Muscle layer of colon (tissue), 2 donors: ENCODE measurements around the gene DPP4.

Source experiments
- H3K27ac ChIP-seq: one replicate; pipeline ENCODE4 v1.7.0; 2013; ENCODE audit warnings: low read depth, mild to moderate bottlenecking, low read length, moderate library complexity
- H3K27me3 ChIP-seq, 2 donors: one replicate each; pipeline ENCODE4 v1.7.0; 2013; ENCODE audit warnings: low read length in 2 of 2, mild to moderate bottlenecking in 2 of 2; ENCODE audit not compliant: insufficient read depth in 2 of 2, control insufficient read depth in 1 of 2
- H3K36me3 ChIP-seq: one replicate; pipeline ENCODE4 v1.7.0; 2013; ENCODE audit warnings: mild to moderate bottlenecking, low read length; ENCODE audit not compliant: insufficient read depth
- H3K4me1 ChIP-seq: one replicate; pipeline ENCODE4 v1.7.0; 2013; ENCODE audit warnings: mild to moderate bottlenecking, low read length; ENCODE audit not compliant: insufficient read depth
- H3K4me3 ChIP-seq, 2 donors: one replicate each; pipeline ENCODE4 v1.7.0; 2013; ENCODE audit warnings: low read length in 2 of 2, low read depth in 1 of 2, mild to moderate bottlenecking in 1 of 2, moderate library complexity in 1 of 2
- H3K9ac ChIP-seq: one replicate; pipeline ENCODE4 v1.7.0; 2013; ENCODE audit warnings: low read length
- H3K9me3 ChIP-seq: one replicate; pipeline ENCODE4 v1.7.0; 2013; ENCODE audit warnings: mild to moderate bottlenecking, low read length
- donor health status: abdominal sarcoma.
- donor health status: Adenocarcinoma of cecum.

The DPP4 gene

GRCh38 chr2:161995553-161996016, 78.4 kb downstream of the DPP4 start:
- H3K36me3 ChIP-seq: peaks cover 6% of the 10 kb centered on the region
- no peak overlapping the region for H3K4me3 ChIP-seq
- no peaks in the 10 kb centered on the region for H3K4me1 ChIP-seq
- H3K27me3 ChIP-seq: no peaks in the 10 kb centered on the region
- H3K9me3 ChIP-seq: no peaks in the 10 kb centered on the region
- no peak overlapping the region for H3K9ac ChIP-seq
- H3K27ac ChIP-seq: no peak overlapping the region

- Histone ChIP-seq H3K27me3 (no peaks in the 10 kb centered on the region), H3K36me3 (peaks cover 6% of the 10 kb centered on the region), H3K4me3 (no peak overlapping the region), H3K27ac (no peak overlapping the region), H3K4me1 (no peaks in the 10 kb centered on the region), H3K9ac (no peak overlapping the region), H3K9me3 (no peaks in the 10 kb centered on the region)
These were observed 79.1 kb downstream of the DPP4 start for GRCh38 chr2:161994761-161995520.

- Histone ChIP-seq H3K9ac (no peak overlapping the region), H3K9me3 (no peaks in the 10 kb centered on the region), H3K36me3 (peaks cover 6% of the 10 kb centered on the region), H3K27ac (no peak overlapping the region), H3K27me3 (no peaks in the 10 kb centered on the region), H3K4me1 (no peaks in the 10 kb centered on the region), H3K4me3 (no peak overlapping the region)
These were observed 81.5 kb downstream of the DPP4 start for GRCh38 chr2:161992531-161992930.

- H3K36me3 ChIP-seq: peaks cover 6% of the 10 kb centered on the region
- no peak overlapping the region for H3K27ac ChIP-seq
- no peak overlapping the region for H3K9ac ChIP-seq
- no peaks in the 10 kb centered on the region for H3K4me1 ChIP-seq
- no peaks in the 10 kb centered on the region for H3K27me3 ChIP-seq
- H3K9me3 ChIP-seq: no peaks in the 10 kb centered on the region
- H3K4me3 ChIP-seq: no peak overlapping the region
These were observed 82.0 kb downstream of the DPP4 start for GRCh38 chr2:161991991-161992390.

- H3K9me3 ChIP-seq: no peaks in the 10 kb centered on the region
- H3K4me1 ChIP-seq: no peaks in the 10 kb centered on the region
- H3K27ac ChIP-seq: no peak overlapping the region
- H3K27me3 ChIP-seq: no peaks in the 10 kb centered on the region
- peaks cover 6% of the 10 kb centered on the region for H3K36me3 ChIP-seq
- no peak overlapping the region for H3K4me3 ChIP-seq
- no peak overlapping the region for H3K9ac ChIP-seq
These were observed 83.3 kb downstream of the DPP4 start for GRCh38 chr2:161990741-161991140.

- Histone ChIP-seq H3K27ac (no peak overlapping the region), H3K9ac (no peak overlapping the region), H3K9me3 (no peaks in the 10 kb centered on the region), H3K4me3 (no peak overlapping the region), H3K27me3 (no peaks in the 10 kb centered on the region), H3K36me3 (peaks cover 6% of the 10 kb centered on the region), H3K4me1 (no peaks in the 10 kb centered on the region)
These were observed 84.0 kb downstream of the DPP4 start for GRCh38 chr2:161990036-161990435.

- no peak overlapping the region for H3K4me3 ChIP-seq
- no peak overlapping the region for H3K27ac ChIP-seq
These were observed 85.4 kb downstream of the DPP4 start for GRCh38 chr2:161988589-161988988.

GRCh38 chr2:161987311-161987710, 86.7 kb downstream of the DPP4 start:
- H3K9me3 ChIP-seq: no peaks in the 10 kb centered on the region
- no peak overlapping the region for H3K4me3 ChIP-seq
- H3K27me3 ChIP-seq: no peaks in the 10 kb centered on the region
- H3K4me1 ChIP-seq: no peaks in the 10 kb centered on the region
- H3K36me3 ChIP-seq: no peaks in the 10 kb centered on the region
- H3K27ac ChIP-seq: no peak overlapping the region
- H3K9ac ChIP-seq: no peak overlapping the region

More at GRCh38 chr2:161988589-161988988, 85.4 kb downstream of the DPP4 start:
- H3K9ac ChIP-seq: no peak overlapping the region
- no peaks in the 10 kb centered on the region for H3K36me3 ChIP-seq
- H3K4me1 ChIP-seq: no peaks in the 10 kb centered on the region
- no peaks in the 10 kb centered on the region for H3K9me3 ChIP-seq
- no peaks in the 10 kb centered on the region for H3K27me3 ChIP-seq

- no peaks in the 10 kb centered on the region for H3K9me3 ChIP-seq
- no peaks in the 10 kb centered on the region for H3K4me1 ChIP-seq
- H3K27ac ChIP-seq: no peak overlapping the region
- H3K9ac ChIP-seq: no peak overlapping the region
- H3K36me3 ChIP-seq: no peaks in the 10 kb centered on the region
- no peak overlapping the region for H3K4me3 ChIP-seq
- H3K27me3 ChIP-seq: no peaks in the 10 kb centered on the region
These were observed 90.1 kb downstream of the DPP4 start for GRCh38 chr2:161983866-161984265.

GRCh38 chr2:161983331-161983651, 90.7 kb downstream of the DPP4 start:
- H3K36me3 ChIP-seq: no peaks in the 10 kb centered on the region
- no peaks in the 10 kb centered on the region for H3K27me3 ChIP-seq
- no peaks in the 10 kb centered on the region for H3K9me3 ChIP-seq
- no peak overlapping the region for H3K27ac ChIP-seq
- H3K4me3 ChIP-seq: no peak overlapping the region
- H3K9ac ChIP-seq: no peak overlapping the region
- no peaks in the 10 kb centered on the region for H3K4me1 ChIP-seq

GRCh38 chr2:161982548-161983330, 91.3 kb downstream of the DPP4 start:
- Histone ChIP-seq H3K4me1 (no peaks in the 10 kb centered on the region), H3K4me3 (no peak overlapping the region)

More at GRCh38 chr2:161982548-161983330, 91.3 kb downstream of the DPP4 start:
- Histone ChIP-seq H3K27ac (no peak overlapping the region), H3K9ac (no peak overlapping the region), H3K27me3 (no peaks in the 10 kb centered on the region), H3K9me3 (no peaks in the 10 kb centered on the region), H3K36me3 (no peaks in the 10 kb centered on the region)
